ENCODE results near the gene EPN3. TPM values are rescaled to one million over a fixed set of nuclear protein-coding genes. Genes with fewer than 3 reads are reported as not detected.

EPN3 gene
- total RNA-seq, 1 experiment from 2014 or later, result 22.8 TPM

DNA sequence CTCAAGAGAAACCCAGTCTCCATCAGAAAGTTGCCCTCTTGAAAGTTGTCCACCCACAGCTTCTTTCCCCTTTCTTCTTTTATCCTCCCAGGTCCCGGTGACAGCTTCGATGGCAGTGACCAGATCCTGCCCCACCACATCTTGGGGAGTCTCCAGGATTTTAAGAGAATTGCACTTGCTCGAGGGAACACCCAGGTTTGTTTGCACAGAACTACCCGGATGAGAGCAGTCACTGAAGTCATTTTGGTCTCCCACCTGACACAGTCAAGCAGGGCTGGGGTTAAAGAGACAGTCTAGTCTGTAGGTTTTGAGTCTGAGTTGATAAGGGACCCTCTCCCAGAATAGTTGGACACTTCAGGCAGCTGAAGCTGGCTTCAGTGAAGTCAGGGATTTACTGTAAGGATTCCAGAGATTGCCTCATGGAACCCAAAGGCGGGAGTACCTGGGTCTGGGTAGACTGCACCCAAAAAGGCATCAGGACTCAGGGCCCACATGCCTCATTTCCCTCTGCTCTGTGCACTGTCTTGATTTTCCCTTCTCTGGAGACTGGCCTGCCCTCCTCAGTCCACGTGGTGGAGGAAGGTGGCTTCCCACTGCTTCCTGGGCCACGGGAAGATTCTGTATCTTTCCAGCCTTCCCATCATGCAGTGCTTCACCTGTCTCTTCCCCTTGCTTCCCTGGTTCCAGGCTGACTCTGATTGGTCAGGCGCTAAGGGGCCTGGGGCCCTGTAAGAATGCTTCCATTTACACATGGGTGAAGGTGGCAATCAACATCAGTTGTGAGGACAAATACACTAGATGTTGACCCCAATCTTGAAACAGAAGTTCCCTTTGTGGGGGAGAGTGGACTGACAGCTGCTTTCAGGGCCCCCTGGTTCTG is 14.8 kb upstream of the EPN3 start:
- no peak overlapping the region for H3K4me2 ChIP-seq

GRCh38 chr17:50518384-50519023 is 14.0 kb upstream of the EPN3 start:
- Histone ChIP-seq H3K4me3 (no peak overlapping the region), H3K9me3 (ENCODE audit: insufficient read depth, low read depth) (no peaks in the 10 kb centered on the region), H3K36me3 (ENCODE audit: low read depth) (no peaks in the 10 kb centered on the region), H2AFZ (no peak overlapping the region), H3K4me1 (replicated peaks; ENCODE audit: insufficient read depth) (peaks cover 9% of the 10 kb centered on the region), H3F3A (ENCODE audit: insufficient read depth, low read depth) (peaks cover 14% of the 10 kb centered on the region), H3K79me2 (ENCODE audit: low read depth) (no peaks in the 10 kb centered on the region), H3K27ac (no peak overlapping the region), H3K4me2 (no peak overlapping the region), H4K20me1 (ENCODE audit: insufficient read depth) (no peaks in the 10 kb centered on the region), H3K27me3 (ENCODE audit: insufficient read depth, low read depth) (no peaks in the 10 kb centered on the region), H3K9me2 (ENCODE audit: insufficient read depth) (no peaks in the 10 kb centered on the region)
- TF ChIP-seq EZH2 (IDR thresholded peaks at IDR 0.05; ENCODE audit: low read depth), result no peak
- TF ChIP-seq, protein P1, sequence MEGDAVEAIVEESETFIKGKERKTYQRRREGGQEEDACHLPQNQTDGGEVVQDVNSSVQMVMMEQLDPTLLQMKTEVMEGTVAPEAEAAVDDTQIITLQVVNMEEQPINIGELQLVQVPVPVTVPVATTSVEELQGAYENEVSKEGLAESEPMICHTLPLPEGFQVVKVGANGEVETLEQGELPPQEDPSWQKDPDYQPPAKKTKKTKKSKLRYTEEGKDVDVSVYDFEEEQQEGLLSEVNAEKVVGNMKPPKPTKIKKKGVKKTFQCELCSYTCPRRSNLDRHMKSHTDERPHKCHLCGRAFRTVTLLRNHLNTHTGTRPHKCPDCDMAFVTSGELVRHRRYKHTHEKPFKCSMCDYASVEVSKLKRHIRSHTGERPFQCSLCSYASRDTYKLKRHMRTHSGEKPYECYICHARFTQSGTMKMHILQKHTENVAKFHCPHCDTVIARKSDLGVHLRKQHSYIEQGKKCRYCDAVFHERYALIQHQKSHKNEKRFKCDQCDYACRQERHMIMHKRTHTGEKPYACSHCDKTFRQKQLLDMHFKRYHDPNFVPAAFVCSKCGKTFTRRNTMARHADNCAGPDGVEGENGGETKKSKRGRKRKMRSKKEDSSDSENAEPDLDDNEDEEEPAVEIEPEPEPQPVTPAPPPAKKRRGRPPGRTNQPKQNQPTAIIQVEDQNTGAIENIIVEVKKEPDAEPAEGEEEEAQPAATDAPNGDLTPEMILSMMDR (conservative IDR thresholded peaks at IDR 0.05), result no peak
- no TSS peak for BruUV-seq (replicated peaks)
- CTCF ChIA-PET, result no interaction called here
- intact Hi-C loops (cut with micrococcal nuclease; ENCODE audit: unreplicated experiment), result no loop called here
- POLR2A ChIA-PET (ENCODE audit: unreplicated experiment), result interaction anchor here (0.7 kb wide), 1 partner anchor 238 kb away, joined by 4 read pairs; no protein-coding TSS in a partner anchor
- no peak for DNase-seq

More for the DNA sequence above, 14.8 kb upstream of the EPN3 start:
- CTCF ChIA-PET, result no interaction called here
- Histone ChIP-seq H3K9me2 (ENCODE audit: insufficient read depth) (no peaks in the 10 kb centered on the region), H4K20me1 (ENCODE audit: insufficient read depth) (no peaks in the 10 kb centered on the region), H2AFZ (no peak overlapping the region), H3K4me3 (no peak overlapping the region), H3K27me3 (ENCODE audit: insufficient read depth, low read depth) (no peaks in the 10 kb centered on the region), H3F3A (ENCODE audit: insufficient read depth, low read depth) (peaks cover 14% of the 10 kb centered on the region), H3K36me3 (ENCODE audit: low read depth) (no peaks in the 10 kb centered on the region), H3K79me2 (ENCODE audit: low read depth) (no peaks in the 10 kb centered on the region), H3K4me1 (replicated peaks; ENCODE audit: insufficient read depth) (peaks cover 9% of the 10 kb centered on the region), H3K27ac (no peak overlapping the region), H3K9me3 (ENCODE audit: insufficient read depth, low read depth) (no peaks in the 10 kb centered on the region)
- intact Hi-C loops (cut with micrococcal nuclease; ENCODE audit: unreplicated experiment), result no loop called here
- no peak for TF ChIP-seq EZH2 (IDR thresholded peaks at IDR 0.05; ENCODE audit: low read depth)
- TF ChIP-seq, protein P1 (conservative IDR thresholded peaks at IDR 0.05), result no peak
- POLR2A ChIA-PET (ENCODE audit: unreplicated experiment), result interaction anchor here (0.5 kb wide), 1 partner anchor 24 kb away, joined by 4 read pairs; no protein-coding TSS in a partner anchor
- no TSS peak for BruUV-seq (replicated peaks)
- DNase-seq, result no peak

DNA sequence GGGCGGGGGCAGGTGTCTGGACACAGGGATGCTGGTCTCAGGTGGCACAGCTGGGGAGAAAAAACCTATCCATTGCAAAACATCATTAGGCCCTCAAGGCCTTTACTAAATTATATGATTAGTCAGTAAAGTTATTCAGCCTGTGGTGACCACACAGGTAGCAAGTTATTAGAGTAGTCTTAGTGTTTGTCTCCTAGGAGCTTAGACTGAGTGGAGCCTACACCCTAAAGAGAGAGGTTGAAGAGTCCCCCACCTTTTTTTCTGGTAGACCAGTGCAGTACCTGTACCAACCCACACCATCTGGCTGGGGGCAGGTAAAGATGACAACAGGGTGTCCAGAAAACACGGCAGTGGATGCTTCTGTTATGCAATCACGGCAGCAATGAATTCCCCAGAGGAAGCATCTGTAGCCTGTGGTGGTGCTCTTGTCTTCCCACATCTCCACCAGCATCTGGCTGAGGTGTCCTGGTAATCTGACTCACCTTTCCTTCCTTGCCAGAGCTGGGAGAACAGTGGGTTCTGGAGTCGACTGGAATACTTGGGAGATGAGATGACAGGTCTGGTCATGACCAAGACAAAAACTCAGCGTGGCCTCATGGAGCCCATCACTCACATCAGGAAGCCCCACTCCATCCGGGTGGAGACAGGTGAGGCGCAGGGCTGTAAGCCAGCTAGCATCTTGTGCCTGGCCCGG is 13.2 kb upstream of the EPN3 start:
- Histone ChIP-seq H3K4me3 (no peak overlapping the region), H3K79me2 (ENCODE audit: low read depth) (no peaks in the 10 kb centered on the region), H3K27me3 (ENCODE audit: insufficient read depth, low read depth) (no peaks in the 10 kb centered on the region), H3K9me3 (ENCODE audit: insufficient read depth, low read depth) (no peaks in the 10 kb centered on the region), H2AFZ (no peak overlapping the region), H3F3A (ENCODE audit: insufficient read depth, low read depth) (peaks cover 14% of the 10 kb centered on the region), H3K9me2 (ENCODE audit: insufficient read depth) (no peaks in the 10 kb centered on the region), H3K4me2 (no peak overlapping the region), H3K4me1 (replicated peaks; ENCODE audit: insufficient read depth) (peaks cover 9% of the 10 kb centered on the region), H3K36me3 (ENCODE audit: low read depth) (no peaks in the 10 kb centered on the region), H4K20me1 (ENCODE audit: insufficient read depth) (no peaks in the 10 kb centered on the region), H3K27ac (no peak overlapping the region)
- ChIA-PET CTCF (no interaction called here), POLR2A (ENCODE audit: unreplicated experiment) (interaction anchor here (0.7 kb wide), 1 partner anchor 237 kb away, joined by 4 read pairs; no protein-coding TSS in a partner anchor)
- BruUV-seq (replicated peaks), result no TSS peak
- TF ChIP-seq EZH2 (IDR thresholded peaks at IDR 0.05; ENCODE audit: low read depth), result no peak
- TF ChIP-seq, protein P1 (conservative IDR thresholded peaks at IDR 0.05), result no peak
- intact Hi-C loops (cut with micrococcal nuclease; ENCODE audit: unreplicated experiment), result no loop called here
- DNase-seq, result no peak
